Smooth muscle cell of the pulmonary artery (primary cell): ENCODE results near the gene DNAI1. TPM values are rescaled to one million over a fixed set of nuclear protein-coding genes. Genes with fewer than 3 reads are reported as not detected.

Experiments
- total RNA-seq: library from RNA; depleted of rRNA; stranded (reverse); fragments of >200 nt; gene quantifications from 2 replicates; pipeline ENCODE4 v1.2.3, GENCODE V29; 2014

DNAI1 gene
- 0.03 TPM in 1 of 2 replicates, not detected in the other for total RNA-seq

GRCh38 chr9:34458013-34458958, at the start of gene DNAI1, which contains the start of gene FAM219A:
DNAI1 (plus strand) TSS chr9:34458805; CDS start chr9:34459006, 201 bp downstream.
FAM219A (minus strand) TSS chr9:34458570; CDS start chr9:34458263, 307 bp downstream.

DNA sequence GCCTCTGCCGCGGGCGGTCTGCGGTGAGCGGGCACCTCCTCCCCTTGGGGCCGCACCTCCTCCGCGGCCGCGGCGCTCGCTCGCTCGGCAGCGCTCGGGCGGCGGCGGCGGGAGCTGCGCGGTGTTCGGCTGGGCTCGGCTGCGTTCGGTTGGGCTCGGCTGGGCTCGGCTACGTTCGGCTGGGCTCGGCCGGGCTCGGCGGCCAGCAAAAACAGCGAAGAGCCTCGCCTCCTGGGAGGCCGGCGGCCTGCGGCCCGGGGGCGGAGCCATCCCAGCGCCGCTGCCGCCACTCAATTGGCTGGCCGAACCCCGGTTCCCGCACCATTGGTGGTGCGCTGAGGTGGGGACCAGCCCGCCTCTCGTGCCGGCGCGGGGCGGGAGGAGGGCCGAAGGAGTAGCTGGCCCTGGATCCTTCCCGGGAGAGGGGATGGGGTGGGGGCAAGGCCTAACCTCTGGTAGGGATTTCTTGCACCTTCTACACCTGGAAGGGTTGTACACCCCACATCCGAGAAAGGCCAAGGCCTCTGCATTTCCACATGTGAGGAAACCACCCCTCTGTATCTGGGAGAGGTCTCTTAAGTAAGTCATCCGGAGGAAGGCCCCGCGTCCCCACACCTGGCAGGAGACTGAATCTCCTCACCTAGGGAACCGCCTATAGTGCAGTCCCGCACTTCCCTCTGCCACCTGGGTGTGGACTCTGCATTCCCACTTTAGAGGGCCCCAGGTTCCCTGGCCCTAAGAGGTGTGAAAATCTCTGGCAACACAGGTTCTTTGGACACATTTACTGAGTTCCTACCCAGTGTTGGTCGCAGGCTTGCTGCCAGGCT, 64.6 kb downstream of the DNAI1 start, which contains the start of gene ENHO:
Gene ENHO, minus strand, starts transcription at position 20 of the 827 bp plus-strand sequence. CDS start 1,295 bp downstream, outside the sequence.

Other genes with a start within 250 kb of the DNAI1 start
- 0.76 and 1.2 TPM in 2 replicates for gene KIF24, start 129.5 kb upstream of the DNAI1 start, total RNA-seq
- gene NUDT2, start 129.2 kb upstream of the DNAI1 start, total RNA-seq, result 15.6 and 19.8 TPM in 2 replicates
- 2.2 and 2.5 TPM in 2 replicates for gene MYORG, start 81.9 kb upstream of the DNAI1 start, total RNA-seq
- 12.5 and 21.2 TPM in 2 replicates for gene FAM219A, start 235 bp upstream of the DNAI1 start, total RNA-seq
- 0.13 TPM in 1 of 2 replicates, not detected in the other for gene ENHO, start 64.2 kb downstream of the DNAI1 start, total RNA-seq
- 0.07 TPM in 1 of 2 replicates, not detected in the other for gene CNTFR, start 130.9 kb downstream of the DNAI1 start, total RNA-seq
- gene RPP25L, start 153.3 kb downstream of the DNAI1 start, total RNA-seq, result 14.6 and 15.1 TPM in 2 replicates
- 67.4 and 102 TPM in 2 replicates for gene DCTN3, start 161.7 kb downstream of the DNAI1 start, total RNA-seq
- gene ARID3C, start 170.3 kb downstream of the DNAI1 start, total RNA-seq, result 0.13 and 0.36 TPM in 2 replicates
- 72.6 and 108 TPM in 2 replicates for gene SIGMAR1, start 179.0 kb downstream of the DNAI1 start, total RNA-seq
- gene GALT, start 187.9 kb downstream of the DNAI1 start, total RNA-seq, result 34.2 and 41.8 TPM in 2 replicates
- 14.2 and 26.6 TPM in 2 replicates for gene IL11RA, start 193.4 kb downstream of the DNAI1 start, total RNA-seq
- 0.17 TPM in 1 of 2 replicates, not detected in the other for gene CCL27, start 203.9 kb downstream of the DNAI1 start, total RNA-seq
- gene CCL19, start 232.5 kb downstream of the DNAI1 start, total RNA-seq, result not detected in 2 replicates